Prostate gland (tissue), 2 donors: ENCODE measurements around the gene GRAMD2B.

ENCODE experiments used
- CTCF ChIP-seq, 4 experiments: fragments of 200-600 bp in 2 of 4; fragments of 450-650 bp in 2 of 4; sonication (generic) in 2 of 4; IDR thresholded peaks; 1 replicate in 3 of 4; 2 replicates in 1 of 4; pipeline ENCODE4 v1.5.1; 2016 to 2019; ENCODE audit warnings: antibody characterized with exemption in 4 of 4, mild to moderate bottlenecking in 2 of 4, moderate library complexity in 2 of 4
- POLR2A ChIP-seq: fragments of 450-650 bp; IDR thresholded peaks from one replicate; pipeline ENCODE4 v1.6.1; 2016; ENCODE audit warnings: antibody characterized with exemption, mild to moderate bottlenecking
- POLR2AphosphoS5 ChIP-seq: sonication (generic); formaldehyde crosslinking; IDR thresholded peaks from one replicate; pipeline ENCODE4 v1.6.1; 2017; ENCODE audit warnings: antibody characterized with exemption

GRCh38 chr5:126403876-126404275 is 19.3 kb upstream of the GRAMD2B start:
- TF ChIP-seq CTCF (IDR thresholded peaks at IDR 0.05): no peak
- no peak for TF ChIP-seq POLR2A
- no peak for TF ChIP-seq POLR2AphosphoS5
